Small intestine (tissue), 7 donors: ENCODE data around the gene SUPT5H. TPM values are rescaled to one million over a fixed set of nuclear protein-coding genes. Genes with fewer than 3 reads are reported as not detected.

Experiments
- DNase-seq, 2 donors: peaks; one replicate each; pipeline versions ENCODE4 v3.0.0 to v3.0.0-alpha.2; 2013
- FAIRE-seq: peaks from 2 replicates; lab custom pipeline; 2012; peaks lifted over from hg19 to GRCh38; lab: Jason Lieb, UNC
- H3K27ac ChIP-seq, 3 donors: one replicate each; pipeline ENCODE4 v1.5.1; 2013; ENCODE audit warnings: low read length in 2 of 3, mild to moderate bottlenecking in 2 of 3, control low read depth in 1 of 3, inconsistent platforms in 1 of 3, low read depth in 1 of 3, moderate library complexity in 1 of 3
- H3K27me3 ChIP-seq, 3 donors: one replicate each; pipeline ENCODE4 v1.6.1; 2013; ENCODE audit warnings: low read length in 3 of 3, inconsistent platforms in 1 of 3; ENCODE audit not compliant: control insufficient read depth in 3 of 3, insufficient read depth in 3 of 3
- H3K36me3 ChIP-seq, 3 donors: one replicate each; pipeline ENCODE4 v1.6.1; 2013; ENCODE audit warnings: low read length in 3 of 3, inconsistent platforms in 1 of 3, low read depth in 1 of 3, mild to moderate bottlenecking in 1 of 3, moderate library complexity in 1 of 3; ENCODE audit not compliant: control insufficient read depth in 3 of 3, insufficient read depth in 2 of 3
- H3K4me1 ChIP-seq, 3 donors: one replicate each; pipeline ENCODE4 v1.6.1; 2013; ENCODE audit warnings: low read length in 2 of 3, inconsistent platforms in 1 of 3, low read depth in 1 of 3, mild to moderate bottlenecking in 1 of 3, moderate library complexity in 1 of 3; ENCODE audit not compliant: control insufficient read depth in 3 of 3, insufficient read depth in 2 of 3
- H3K4me3 ChIP-seq, 3 donors: one replicate each; pipeline ENCODE4 v1.5.1; 2013; ENCODE audit warnings: low read length in 3 of 3, control low read depth in 1 of 3, inconsistent platforms in 1 of 3, low read depth in 1 of 3, mild to moderate bottlenecking in 1 of 3, moderate library complexity in 1 of 3
- H3K9me3 ChIP-seq, 2 donors: one replicate each; pipeline ENCODE4 v1.6.1; 2013; ENCODE audit warnings: low read depth in 1 of 2, low read length in 1 of 2; ENCODE audit not compliant: control insufficient read depth in 2 of 2, insufficient read depth in 1 of 2
- WGBS, 3 donors: extraction: QIAGEN DNeasy Blood & Tissue Kit; methylation state at CpG; one replicate each; pipeline ENCODE4 v1.1.7; 2013; 5-methylcytosine and 5-hydroxymethylcytosine counted together
- polyA plus RNA-seq, 4 donors: library from polyadenylated mRNA; stranded (reverse) in 3 of 4; unstranded in 1 of 4; fragments of 200-250 nt in 3 of 4; fragments of 120-200 nt in 1 of 4; gene quantifications; one replicate each; pipeline versions ENCODE4 v1.2.1 to v1.2.3, GENCODE V29; 2013
- donor health status: healthy with polysubstance abuse.
- donor health status: control.
- donor health status: control.
- donor health status: Bipolar disorder and iron deficiency.
- donor health status: healthy.

The SUPT5H gene
- polyA plus RNA-seq, 4 donors = 95.5 to 283 (median 163) TPM

- FAIRE-seq = no peak
Observed at GRCh38 chr19:39417463-39418181, 27.8 kb upstream of the SUPT5H start.

GRCh38 chr19:39419003-39419402 is 26.4 kb upstream of the SUPT5H start:
- H3K27ac ChIP-seq = no peak overlapping the region
- FAIRE-seq (no peak), DNase-seq (no peak)
- peaks cover 0 to 64% (median 0%) of the 10 kb centered on the region in 3 donors for H3K36me3 ChIP-seq
- WGBS, 3 donors = 78 to 85% (median 84%) methylated on average over 9 of the region's 9 CpGs
- H3K4me3 ChIP-seq = no peak overlapping the region
- no peaks in the 10 kb centered on the region for H3K9me3 ChIP-seq
- H3K27me3 ChIP-seq = no peaks in the 10 kb centered on the region
- peaks cover 0 to 4% (median 0%) of the 10 kb centered on the region in 3 donors for H3K4me1 ChIP-seq

More at GRCh38 chr19:39417463-39418181, 27.8 kb upstream of the SUPT5H start:
- H3K4me3 ChIP-seq = no peak overlapping the region
- H3K9me3 ChIP-seq = no peaks in the 10 kb centered on the region
- peaks cover 0 to 5% (median 0%) of the 10 kb centered on the region in 3 donors for H3K27me3 ChIP-seq
- peaks cover 0 to 50% (median 0%) of the 10 kb centered on the region in 3 donors for H3K36me3 ChIP-seq
- no peak for DNase-seq
- WGBS, 3 donors = 87 to 93% (median 88%) methylated on average over 29 to 30 of the region's 30 CpGs
- H3K4me1 ChIP-seq = peaks cover 0 to 7% (median 0%) of the 10 kb centered on the region in 3 donors
- no peak overlapping the region for H3K27ac ChIP-seq

GRCh38 chr19:39420769-39421168 is 24.6 kb upstream of the SUPT5H start:
- WGBS, 3 donors = 89 to 92% (median 90%) methylated on average over 13 to 15 of the region's 15 CpGs
- Histone ChIP-seq H3K27me3 (no peaks in the 10 kb centered on the region), H3K4me3 (no peak overlapping the region), H3K27ac (no peak overlapping the region), H3K36me3 (peaks cover 0 to 67% (median 0%) of the 10 kb centered on the region in 3 donors), H3K4me1 (no peaks in the 10 kb centered on the region), H3K9me3 (no peaks in the 10 kb centered on the region)
- FAIRE-seq (no peak), DNase-seq (no peak)

GRCh38 chr19:39422020-39422419 is 23.4 kb upstream of the SUPT5H start:
- FAIRE-seq = no peak
- H3K4me3 ChIP-seq = no peak overlapping the region
- H3K9me3 ChIP-seq = no peaks in the 10 kb centered on the region
- H3K36me3 ChIP-seq = peaks cover 0 to 55% (median 0%) of the 10 kb centered on the region in 3 donors
- no peaks in the 10 kb centered on the region for H3K4me1 ChIP-seq
- no peaks in the 10 kb centered on the region for H3K27me3 ChIP-seq
- no peak overlapping the region for H3K27ac ChIP-seq
- WGBS, 3 donors = 90 to 95% (median 90%) methylated on average over 5 of the region's 5 CpGs
- no peak for DNase-seq

- Histone ChIP-seq H3K27ac (no peak overlapping the region), H3K27me3 (no peaks in the 10 kb centered on the region), H3K4me1 (peaks cover 0 to 6% (median 0%) of the 10 kb centered on the region in 3 donors), H3K4me3 (no peak overlapping the region), H3K9me3 (no peaks in the 10 kb centered on the region), H3K36me3 (peaks cover 0 to 46% (median 0%) of the 10 kb centered on the region in 3 donors)
- DNase-seq (no peak), FAIRE-seq (no peak)
- 86 to 89% (median 89%) methylated on average over 32 to 35 of the region's 35 CpGs for WGBS, 3 donors
Observed at GRCh38 chr19:39423258-39424086, 21.9 kb upstream of the SUPT5H start.

GRCh38 chr19:39424934-39425333 is 20.4 kb upstream of the SUPT5H start:
- Histone ChIP-seq H3K27ac (no peak overlapping the region), H3K4me1 (peaks cover 0 to 10% (median 0%) of the 10 kb centered on the region in 3 donors), H3K36me3 (peaks cover 0 to 40% (median 0%) of the 10 kb centered on the region in 3 donors), H3K27me3 (no peaks in the 10 kb centered on the region), H3K4me3 (no peak overlapping the region), H3K9me3 (no peaks in the 10 kb centered on the region)
- 82 to 85% (median 83%) methylated on average over 14 to 16 of the region's 16 CpGs for WGBS, 3 donors
- FAIRE-seq = no peak
- DNase-seq = no peak

- Histone ChIP-seq H3K9me3 (no peaks in the 10 kb centered on the region), H3K27me3 (no peaks in the 10 kb centered on the region), H3K36me3 (peaks cover 0 to 35% (median 0%) of the 10 kb centered on the region in 3 donors), H3K4me3 (no peak overlapping the region), H3K4me1 (peaks cover 0 to 10% (median 0%) of the 10 kb centered on the region in 3 donors), H3K27ac (no peak overlapping the region)
- FAIRE-seq (no peak), DNase-seq (no peak)
- WGBS, 3 donors = 87 to 91% (median 89%) methylated on average over 7 of the region's 7 CpGs
Observed at GRCh38 chr19:39425744-39426143, 19.6 kb upstream of the SUPT5H start.

- no peaks in the 10 kb centered on the region for H3K27me3 ChIP-seq
- no peak for FAIRE-seq
- DNase-seq = no peak
- H3K4me1 ChIP-seq = peaks cover 0 to 10% (median 4%) of the 10 kb centered on the region in 3 donors
- no peak overlapping the region for H3K4me3 ChIP-seq
- WGBS, 3 donors = 58 to 65% (median 65%) methylated on average over 5 of the region's 5 CpGs
- peaks cover 0 to 38% (median 0%) of the 10 kb centered on the region in 3 donors for H3K36me3 ChIP-seq
- H3K9me3 ChIP-seq = no peaks in the 10 kb centered on the region
- H3K27ac ChIP-seq = no peak overlapping the region
Observed at GRCh38 chr19:39426170-39426569, 19.2 kb upstream of the SUPT5H start.
